MM.1S (cell line): ENCODE data around the gene POTEI.
"Not testable (repeated sequence)": the region's sequence is repeated elsewhere in the genome, so short reads cannot be mapped to it uniquely, and the experiment has no call there.

ENCODE experiments used
- CTCF ChIP-seq: fragments of 300-600 bp; sonication (generic); IDR thresholded peaks from 2 replicates; pipeline ENCODE4 v1.5.1; 2016; ENCODE audit warnings: antibody characterized with exemption, low read length, mixed read lengths
- EZH2 ChIP-seq: fragments of 300-600 bp; sonication (generic); optimal IDR thresholded peaks from 2 replicates; pipeline ENCODE3; 2017; ENCODE audit warnings: low read depth, mild to moderate bottlenecking, antibody characterized with exemption, low read length, mixed read lengths
- EZH2phosphoT487 ChIP-seq: fragments of 300-600 bp; sonication (generic); IDR thresholded peaks from 2 replicates; pipeline ENCODE4 v1.6.1; 2018; ENCODE audit warnings: antibody characterized with exemption, low read length

GRCh38 chr2:130549475-130549874 lies 40.3 kb upstream of the POTEI start:
- TF ChIP-seq CTCF, EZH2, EZH2phosphoT487: not testable (repeated sequence)
